ENCODE results near the gene MCM7. TPM values are rescaled to one million over a fixed set of nuclear protein-coding genes. Genes with fewer than 3 reads are reported as not detected.
A peak's percentile ranks its signal among the peaks of the same experiment; 100 is the strongest.

Gene MCM7
- total and polyA plus RNA-seq, 2 of the 13 experiments (the other 11 are each of a cell fraction or from before 2014, with no cell fraction given), result 84.5 to 214 TPM

GRCh38 chr7:100119072-100119969, 18.1 kb upstream of the MCM7 start, which contains the start of the genes CNPY4 and TAF6 (continued):
- no peak for TF ChIP-seq ZNF280B (CRISPR knock-in tag; IDR thresholded peaks at IDR 0.05; ENCODE audit: borderline replicate concordance)
- TF ChIP-seq BHLHE40 (IDR thresholded peaks at IDR 0.05; ENCODE audit: low read length), result no peak
- TF ChIP-seq SKIL (CRISPR knock-in tag; IDR thresholded peaks at IDR 0.05; ENCODE audit: borderline replicate concordance), result no peak
- TF ChIP-seq NFE2L2 (IDR thresholded peaks at IDR 0.05; ENCODE audit: low read length), result 0 out of 2 replicates have a peak, but pooled peaks have one; percentile 24
- no peak for TF ChIP-seq ARID3A (IDR thresholded peaks at IDR 0.05; ENCODE audit: low read depth, low read length)
- peak; percentile 63; the same call in 1 of the 2 replicates for TF ChIP-seq ZSCAN31 (CRISPR knock-in tag; IDR thresholded peaks at IDR 0.05; ENCODE audit: low read depth)
- peak; percentile 61 for TF ChIP-seq ZNF792 (CRISPR knock-in tag; IDR thresholded peaks at IDR 0.05)
- no peak for TF ChIP-seq ZSCAN22 (CRISPR knock-in tag; IDR thresholded peaks at IDR 0.05)
- no peak; the same call in 1 of the 2 replicates for TF ChIP-seq KDM5B (CRISPR knock-in tag; IDR thresholded peaks at IDR 0.05; ENCODE audit: borderline replicate concordance)
- peak; percentile 68 for TF ChIP-seq SMAD3 (CRISPR knock-in tag; IDR thresholded peaks at IDR 0.05)
- TF ChIP-seq FOXO4 (CRISPR knock-in tag; conservative IDR thresholded peaks at IDR 0.05), result 0 out of 2 replicates have a peak, but pooled peaks have one; percentile 63
- peak; percentile 44; the same call in 1 of the 2 replicates for TF ChIP-seq ZSCAN30 (CRISPR knock-in tag; IDR thresholded peaks at IDR 0.05)
- TF ChIP-seq CENPX (CRISPR knock-in tag; IDR thresholded peaks at IDR 0.05), result no peak
- TF ChIP-seq GTF2F1 (IDR thresholded peaks at IDR 0.05; ENCODE audit: low read length), result no peak
- TF ChIP-seq FIP1L1 (IDR thresholded peaks at IDR 0.05; ENCODE audit: borderline replicate concordance, insufficient read depth, low read depth, low read length), result no peak
- TF ChIP-seq PHF21A (CRISPR knock-in tag; IDR thresholded peaks at IDR 0.05), result 0 out of 2 replicates have a peak, but pooled peaks have one; percentile 42
- TF ChIP-seq USF2 (IDR thresholded peaks at IDR 0.05; ENCODE audit: low read depth, low read length), result no peak
- TF ChIP-seq USF2 (CRISPR knock-in tag; IDR thresholded peaks at IDR 0.05; ENCODE audit: borderline replicate concordance), result no peak
- peak; percentile 41; the same call in 1 of the 2 replicates for TF ChIP-seq RARA (CRISPR knock-in tag; IDR thresholded peaks at IDR 0.05)
- TF ChIP-seq TBL1XR1 (IDR thresholded peaks at IDR 0.05; ENCODE audit: borderline replicate concordance, low read length, partially characterized antibody), result peak; percentile 42

Measured in HepG2 (cell line).